MM.1S (cell line): ENCODE data around the gene DNAH9.

Source experiments
- DNase-seq: peaks from one replicate; pipeline ENCODE4 v3.0.0-alpha.2; 2015
- H2AFZ ChIP-seq: fragments of 300-600 bp; sonication (generic); 2 replicates; pipeline ENCODE4 v1.6.0; 2016; ENCODE audit warnings: antibody characterized with exemption, low read length
- H3F3A ChIP-seq: fragments of 300-600 bp; sonication (generic); 2 replicates; pipeline ENCODE4 v1.6.1; 2016; ENCODE audit warnings: mild to moderate bottlenecking, antibody characterized with exemption, low read length, moderate library complexity, mixed read lengths; ENCODE audit not compliant: insufficient read depth
- H3K27ac ChIP-seq: fragments of 300-600 bp; sonication (generic); 2 replicates; pipeline ENCODE4 v1.5.1; 2016; ENCODE audit warnings: mild to moderate bottlenecking, low read length
- H3K27me3 ChIP-seq: fragments of 300-600 bp; sonication (generic); replicated peaks from 2 replicates; pipeline ENCODE4 v1.6.0; 2016; ENCODE audit warnings: low read length; ENCODE audit not compliant: insufficient read depth
- H3K36me3 ChIP-seq: fragments of 300-600 bp; sonication (generic); replicated peaks from 2 replicates; pipeline ENCODE4 v1.6.1; 2016; ENCODE audit warnings: mild to moderate bottlenecking, low read length, mixed read lengths; ENCODE audit not compliant: insufficient read depth
- H3K4me1 ChIP-seq: fragments of 300-600 bp; sonication (generic); 2 replicates; pipeline ENCODE4 v1.6.1; 2016; ENCODE audit warnings: low read length, mixed read lengths
- H3K4me2 ChIP-seq: fragments of 300-600 bp; sonication (generic); 2 replicates; pipeline ENCODE4 v1.6.0; 2016; ENCODE audit warnings: low read depth, low read length
- H3K4me3 ChIP-seq: fragments of 300-600 bp; sonication (generic); 2 replicates; pipeline ENCODE4 v1.5.1; 2016; ENCODE audit warnings: low read length, mixed read lengths
- H3K79me2 ChIP-seq: fragments of 300-600 bp; sonication (generic); 2 replicates; pipeline ENCODE4 v1.6.1; 2016; ENCODE audit warnings: mixed run types, low read length, mixed read lengths
- H3K9ac ChIP-seq: fragments of 300-600 bp; sonication (generic); 2 replicates; pipeline ENCODE4 v1.6.1; 2016; ENCODE audit warnings: low read length, mixed read lengths
- H3K9me2 ChIP-seq: fragments of 300-600 bp; sonication (generic); replicated peaks from 2 replicates; pipeline ENCODE4 v1.6.1; 2016; ENCODE audit warnings: mild to moderate bottlenecking, low read length, mixed read lengths; ENCODE audit not compliant: insufficient read depth
- H3K9me3 ChIP-seq: fragments of 300-600 bp; sonication (generic); replicated peaks from 2 replicates; pipeline ENCODE4 v1.6.1; 2016; ENCODE audit warnings: mild to moderate bottlenecking, low read length, mixed read lengths; ENCODE audit not compliant: insufficient read depth
- H4K20me1 ChIP-seq: fragments of 300-600 bp; sonication (generic); 2 replicates; pipeline ENCODE4 v1.6.1; 2016; ENCODE audit warnings: mild to moderate bottlenecking, low read length, moderate library complexity, mixed read lengths; ENCODE audit not compliant: insufficient read depth
- EZH2 ChIP-seq: fragments of 300-600 bp; sonication (generic); optimal IDR thresholded peaks from 2 replicates; pipeline ENCODE3; 2017; ENCODE audit warnings: low read depth, mild to moderate bottlenecking, antibody characterized with exemption, low read length, mixed read lengths
- EZH2phosphoT487 ChIP-seq: fragments of 300-600 bp; sonication (generic); IDR thresholded peaks from 2 replicates; pipeline ENCODE4 v1.6.1; 2018; ENCODE audit warnings: antibody characterized with exemption, low read length
- TF ChIP-seq, protein P1 (sequence below): fragments of 300-600 bp; sonication (generic); IDR thresholded peaks from 2 replicates; pipeline ENCODE4 v1.5.1; 2016; ENCODE audit warnings: antibody characterized with exemption, low read length, mixed read lengths

The DNAH9 gene

DNA sequence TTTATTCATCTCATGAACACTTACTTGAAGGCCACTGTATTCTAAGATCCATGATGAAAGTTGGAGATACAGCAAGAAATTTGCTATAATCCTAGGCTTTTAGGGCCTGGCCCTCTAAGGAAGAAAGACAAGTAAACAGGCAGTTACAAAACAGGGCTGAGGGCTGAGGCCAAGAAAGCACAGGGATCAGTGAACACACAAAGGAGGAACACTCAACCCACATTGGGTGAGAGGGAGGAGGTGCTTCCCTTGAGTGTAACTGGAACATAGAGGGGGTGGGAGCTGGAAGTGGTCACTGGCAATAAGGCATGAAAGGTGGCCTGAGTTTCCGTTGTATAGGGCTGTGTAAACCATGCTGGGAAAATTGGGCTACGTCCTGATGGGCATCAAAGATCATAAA is 286.8 kb downstream of the DNAH9 start:
- Histone ChIP-seq H3K4me2 (no peak overlapping the region), H3K4me1 (no peaks in the 10 kb centered on the region), H3K36me3 (no peaks in the 10 kb centered on the region), H3K4me3 (no peak overlapping the region), H2AFZ (no peak overlapping the region), H3K9me2 (no peaks in the 10 kb centered on the region), H3K27me3 (no peaks in the 10 kb centered on the region), H3K79me2 (no peaks in the 10 kb centered on the region), H4K20me1 (no peaks in the 10 kb centered on the region), H3K9me3 (no peaks in the 10 kb centered on the region), H3K27ac (no peak overlapping the region), H3K9ac (no peak overlapping the region), H3F3A (no peaks in the 10 kb centered on the region)
- DNase-seq = no peak
- no peak for TF ChIP-seq EZH2phosphoT487
- TF ChIP-seq, protein P1, sequence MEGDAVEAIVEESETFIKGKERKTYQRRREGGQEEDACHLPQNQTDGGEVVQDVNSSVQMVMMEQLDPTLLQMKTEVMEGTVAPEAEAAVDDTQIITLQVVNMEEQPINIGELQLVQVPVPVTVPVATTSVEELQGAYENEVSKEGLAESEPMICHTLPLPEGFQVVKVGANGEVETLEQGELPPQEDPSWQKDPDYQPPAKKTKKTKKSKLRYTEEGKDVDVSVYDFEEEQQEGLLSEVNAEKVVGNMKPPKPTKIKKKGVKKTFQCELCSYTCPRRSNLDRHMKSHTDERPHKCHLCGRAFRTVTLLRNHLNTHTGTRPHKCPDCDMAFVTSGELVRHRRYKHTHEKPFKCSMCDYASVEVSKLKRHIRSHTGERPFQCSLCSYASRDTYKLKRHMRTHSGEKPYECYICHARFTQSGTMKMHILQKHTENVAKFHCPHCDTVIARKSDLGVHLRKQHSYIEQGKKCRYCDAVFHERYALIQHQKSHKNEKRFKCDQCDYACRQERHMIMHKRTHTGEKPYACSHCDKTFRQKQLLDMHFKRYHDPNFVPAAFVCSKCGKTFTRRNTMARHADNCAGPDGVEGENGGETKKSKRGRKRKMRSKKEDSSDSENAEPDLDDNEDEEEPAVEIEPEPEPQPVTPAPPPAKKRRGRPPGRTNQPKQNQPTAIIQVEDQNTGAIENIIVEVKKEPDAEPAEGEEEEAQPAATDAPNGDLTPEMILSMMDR = no peak
- no peak for TF ChIP-seq EZH2

DNA sequence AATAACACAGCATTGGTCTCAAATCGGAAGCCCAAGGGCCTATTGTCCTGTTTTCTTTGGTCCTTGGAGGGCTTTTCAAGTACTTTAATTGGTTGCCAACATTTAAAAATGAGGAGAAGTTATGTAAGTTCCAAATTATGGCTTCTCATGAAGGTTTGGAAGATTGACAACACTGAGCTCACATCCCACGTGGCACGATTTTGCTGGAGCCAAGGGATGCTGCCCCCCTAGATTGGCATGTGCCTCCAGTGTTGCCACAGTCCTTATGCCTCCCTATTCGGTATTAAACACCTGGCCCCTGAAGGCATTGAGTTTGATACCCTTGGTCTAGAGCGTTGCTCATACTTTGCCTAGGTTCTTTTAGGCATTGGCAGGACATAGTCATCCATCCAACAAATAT is 291.0 kb downstream of the DNAH9 start:
- Histone ChIP-seq H3K27me3 (no peaks in the 10 kb centered on the region), H4K20me1 (no peaks in the 10 kb centered on the region), H3F3A (no peaks in the 10 kb centered on the region), H3K4me2 (no peak overlapping the region), H3K79me2 (no peaks in the 10 kb centered on the region), H3K9me2 (no peaks in the 10 kb centered on the region), H3K27ac (no peak overlapping the region), H3K9me3 (no peaks in the 10 kb centered on the region), H3K36me3 (no peaks in the 10 kb centered on the region), H3K4me3 (no peak overlapping the region), H3K9ac (no peak overlapping the region), H3K4me1 (no peaks in the 10 kb centered on the region), H2AFZ (no peak overlapping the region)
- no peak for DNase-seq
- TF ChIP-seq, protein P1 = no peak
- TF ChIP-seq EZH2phosphoT487 (no peak), EZH2 (no peak)

DNA sequence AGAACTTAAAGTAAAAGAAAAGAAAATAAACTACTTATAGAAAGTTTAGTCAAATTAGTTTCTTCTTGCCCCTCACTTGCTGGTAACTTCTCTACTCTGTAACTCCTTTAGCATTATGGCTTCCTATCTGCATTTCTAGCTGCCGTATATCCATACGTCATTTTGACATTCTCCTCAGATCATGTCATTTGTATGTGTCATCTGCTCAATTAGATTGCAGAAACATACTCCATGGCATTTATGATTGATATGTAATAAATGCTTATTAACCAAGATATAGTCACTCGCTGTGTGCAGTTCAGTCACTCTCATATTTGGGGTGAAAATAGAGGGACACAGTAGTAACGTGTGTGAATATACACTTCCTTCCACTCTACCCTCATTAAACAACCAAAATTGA is 295.6 kb downstream of the DNAH9 start:
- Histone ChIP-seq H3K9me2 (no peaks in the 10 kb centered on the region), H4K20me1 (no peaks in the 10 kb centered on the region), H3K27me3 (no peaks in the 10 kb centered on the region), H3K4me3 (no peak overlapping the region), H3K4me1 (no peaks in the 10 kb centered on the region), H3K79me2 (no peaks in the 10 kb centered on the region), H3K4me2 (no peak overlapping the region), H3K9me3 (no peaks in the 10 kb centered on the region), H3F3A (no peaks in the 10 kb centered on the region), H2AFZ (no peak overlapping the region), H3K27ac (no peak overlapping the region), H3K9ac (no peak overlapping the region), H3K36me3 (no peaks in the 10 kb centered on the region)
- TF ChIP-seq, protein P1 = no peak
- TF ChIP-seq EZH2 (no peak), EZH2phosphoT487 (no peak)
- DNase-seq = no peak
